ENCODE data around the gene SUGP2.

DNA sequence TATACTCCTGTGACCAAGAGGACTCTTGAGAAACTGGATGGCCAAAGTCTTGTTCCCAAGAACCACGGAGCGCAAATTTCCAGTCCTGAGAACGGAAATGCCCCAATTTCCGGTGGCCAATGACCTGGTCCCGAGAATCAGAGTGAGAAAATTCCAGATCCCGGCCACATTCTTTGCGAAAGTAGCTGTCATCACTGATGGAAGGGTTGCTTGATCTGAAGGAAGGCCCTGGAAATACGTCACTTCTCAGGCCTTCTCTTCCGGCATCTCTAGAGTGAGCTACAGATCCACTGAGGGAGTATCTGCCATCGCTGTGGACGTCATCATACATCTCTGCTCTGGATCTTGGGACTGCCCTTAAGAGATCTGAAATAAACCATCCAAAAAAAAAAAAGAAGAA lies 7.5 kb downstream of the SUGP2 start:
- TF ChIP-seq CTCF (conservative IDR thresholded peaks at IDR 0.05; ENCODE audit: low read depth, low read length) (no peak), EZH2 (IDR thresholded peaks at IDR 0.05; ENCODE audit: low read length, unreplicated experiment) (no peak), EZH2phosphoT487 (IDR thresholded peaks at IDR 0.05; ENCODE audit: borderline replicate concordance, low read length) (no peak)

Measured in PC-3 (cell line).